B cell (primary cell): Measurements from ENCODE around the gene GPX7. TPM values are rescaled to one million over a fixed set of nuclear protein-coding genes. Genes with fewer than 3 reads are reported as not detected.

Experiments
- ATAC-seq: fragments of 200-7000 bp; cut with Tn5 transposase; one replicate; pipeline ENCODE4 v1.10.0; 2021; ENCODE audit warnings: low read depth, mild to moderate bottlenecking, moderate number of reproducible peaks, moderate library complexity
- CTCF ChIA-PET: fragments of 350-600 bp; sonication (Branson Sonifier 250); formaldehyde crosslinking; loops from one replicate; lab custom pipeline; 2021; ENCODE audit warnings: antibody characterized with exemption, inconsistent platforms; lab: Charles Lee
- POLR2A ChIA-PET: fragments of 350-600 bp; sonication (Branson Sonifier 250); formaldehyde crosslinking; loops from one replicate; lab custom pipeline; 2021; ENCODE audit warnings: antibody characterized with exemption; lab: Charles Lee
- DNase-seq: peaks from one replicate; pipeline ENCODE4 v3.0.0; 2013
- H2AFZ ChIP-seq: 2 replicates; pipeline ENCODE4 v1.6.1; 2012; ENCODE audit warnings: mild to moderate bottlenecking, low read depth, low read length; ENCODE audit not compliant: insufficient read depth, poor library complexity, severe bottlenecking
- H3K27ac ChIP-seq, 2 donors: 1 replicate in 1 of 2; 2 replicates in 1 of 2; pipeline ENCODE4 v1.5.1; 2012 to 2013; ENCODE audit warnings: low read length in 2 of 2, mild to moderate bottlenecking in 2 of 2, moderate library complexity in 1 of 2
- H3K27me3 ChIP-seq, 4 experiments: fragments of 200-600 bp in 1 of 4; sonication (generic) in 1 of 4; replicated peaks in 1 of 4; 1 replicate in 2 of 4; 2 replicates in 2 of 4; pipeline versions ENCODE4 v1.6.1 to v1.7.0; 2013 to 2016; ENCODE audit warnings: low read length in 3 of 4, mild to moderate bottlenecking in 2 of 4, mixed read lengths in 1 of 4, moderate library complexity in 1 of 4; ENCODE audit not compliant: insufficient read depth in 4 of 4, control insufficient read depth in 3 of 4; ENCODE audit errors: control extremely low read depth in 1 of 4
- H3K36me3 ChIP-seq, 2 experiments: replicated peaks in 1 of 2; 1 replicate in 1 of 2; 2 replicates in 1 of 2; pipeline versions ENCODE4 v1.6.1 to v1.7.1; 2013; ENCODE audit warnings: low read length in 1 of 2; ENCODE audit not compliant: insufficient read depth in 2 of 2, control insufficient read depth in 1 of 2; ENCODE audit errors: control extremely low read depth in 1 of 2, extremely low read depth in 1 of 2
- H3K4me1 ChIP-seq, 2 donors: fragments of 200-600 bp in 1 of 2; sonication (generic) in 1 of 2; 1 replicate in 1 of 2; 2 replicates in 1 of 2; pipeline versions ENCODE4 v1.5.1 to v1.6.1; 2013 to 2017; ENCODE audit warnings: low read length in 2 of 2; ENCODE audit not compliant: control insufficient read depth in 2 of 2, insufficient read depth in 2 of 2
- H3K4me2 ChIP-seq: replicated peaks from 2 replicates; pipeline ENCODE3; 2012; ENCODE audit warnings: mild to moderate bottlenecking, low read depth, low read length; ENCODE audit not compliant: poor library complexity, severe bottlenecking
- H3K4me3 ChIP-seq, 5 experiments: fragments of 200-600 bp in 1 of 5; sonication (generic) in 1 of 5; 1 replicate in 3 of 5; 2 replicates in 2 of 5; pipeline versions ENCODE4 v1.5.1 to v1.7.0; 2011 to 2016; ENCODE audit warnings: low read length in 4 of 5, mild to moderate bottlenecking in 4 of 5, low read depth in 2 of 5, control low read depth in 1 of 5, moderate library complexity in 1 of 5; ENCODE audit not compliant: insufficient read depth in 1 of 5; ENCODE audit errors: control extremely low read depth in 1 of 5, extremely low read depth in 1 of 5
- H3K79me2 ChIP-seq: fragments of 200-600 bp; sonication (generic); one replicate; pipeline ENCODE4 v1.6.0; 2016; ENCODE audit warnings: low read length; ENCODE audit not compliant: control insufficient read depth, insufficient read depth
- H3K9ac ChIP-seq: fragments of 200-600 bp; sonication (generic); 2 replicates; pipeline ENCODE4 v1.6.1; 2017; ENCODE audit warnings: mild to moderate bottlenecking, low read length, moderate library complexity
- H3K9me3 ChIP-seq, 3 donors: one replicate each; pipeline versions ENCODE4 v1.6.1 to v1.7.1; 2013; ENCODE audit warnings: low read length in 2 of 3; ENCODE audit not compliant: control insufficient read depth in 2 of 3, insufficient read depth in 1 of 3; ENCODE audit errors: control extremely low read depth in 1 of 3
- H4K20me1 ChIP-seq: 2 replicates; pipeline ENCODE4 v1.6.0; 2012; ENCODE audit warnings: mild to moderate bottlenecking, low read length; ENCODE audit not compliant: insufficient read depth, control insufficient read depth, poor library complexity, severe bottlenecking
- H3K27ac Mint-ChIP-seq: one replicate; pipeline ENCODE4 v1.8.0; 2021; ENCODE audit warnings: mixed read lengths
- H3K27me3 Mint-ChIP-seq: one replicate; pipeline ENCODE4 v1.8.0; 2021; ENCODE audit warnings: mixed read lengths
- H3K4me1 Mint-ChIP-seq: one replicate; pipeline ENCODE4 v1.8.0; 2021; ENCODE audit warnings: mixed read lengths
- H3K4me3 Mint-ChIP-seq: one replicate; pipeline ENCODE4 v1.8.0; 2021; ENCODE audit warnings: mixed read lengths
- H3K9me3 Mint-ChIP-seq: one replicate; pipeline ENCODE4 v1.8.0; 2022; ENCODE audit warnings: mixed read lengths; ENCODE audit not compliant: insufficient read depth
- EZH2 ChIP-seq: IDR thresholded peaks from 2 replicates; pipeline ENCODE4 v1.6.1; 2012; ENCODE audit warnings: borderline replicate concordance, low read depth, mild to moderate bottlenecking, moderate library complexity, low read length; ENCODE audit not compliant: insufficient read depth, poor library complexity, severe bottlenecking
- WGBS: methylation state at CpG from one replicate; pipeline ENCODE4 v1.1.5; 2013; ENCODE audit warnings: missing lambda C conversion rate; ENCODE audit not compliant: insufficient coverage; 5-methylcytosine and 5-hydroxymethylcytosine counted together
- intact Hi-C: fragments of 100-400 bp; cut with micrococcal nuclease; formaldehyde crosslinking; loops from one replicate; pipeline ENCODE4 v1.10.0; 2022
- polyA plus RNA-seq: library from polyadenylated mRNA; depleted of rRNA; stranded (reverse); fragments of >200 nt; gene quantifications from 2 replicates; pipeline ENCODE4 v1.2.3, GENCODE V29; 2012
- total RNA-seq, 2 donors: library from RNA; stranded (reverse); fragments of 120-200 nt in 1 of 2; gene quantifications; 1 replicate in 1 of 2; 2 replicates in 1 of 2; pipeline versions ENCODE4 v1.2.3 to v1.2.4, GENCODE V29; 2013 to 2022
- TF ChIP-seq, protein P1 (sequence below): fragments of 200-600 bp; IDR thresholded peaks from one replicate; pipeline ENCODE4 v1.8.0; 2022; ENCODE audit warnings: antibody characterized with exemption, mild to moderate bottlenecking

GPX7 gene
- total and polyA plus RNA-seq, 2 donors (not counting 1 experiment from before 2014, with no cell fraction given) = 21.4 to 27.6 TPM

DNA sequence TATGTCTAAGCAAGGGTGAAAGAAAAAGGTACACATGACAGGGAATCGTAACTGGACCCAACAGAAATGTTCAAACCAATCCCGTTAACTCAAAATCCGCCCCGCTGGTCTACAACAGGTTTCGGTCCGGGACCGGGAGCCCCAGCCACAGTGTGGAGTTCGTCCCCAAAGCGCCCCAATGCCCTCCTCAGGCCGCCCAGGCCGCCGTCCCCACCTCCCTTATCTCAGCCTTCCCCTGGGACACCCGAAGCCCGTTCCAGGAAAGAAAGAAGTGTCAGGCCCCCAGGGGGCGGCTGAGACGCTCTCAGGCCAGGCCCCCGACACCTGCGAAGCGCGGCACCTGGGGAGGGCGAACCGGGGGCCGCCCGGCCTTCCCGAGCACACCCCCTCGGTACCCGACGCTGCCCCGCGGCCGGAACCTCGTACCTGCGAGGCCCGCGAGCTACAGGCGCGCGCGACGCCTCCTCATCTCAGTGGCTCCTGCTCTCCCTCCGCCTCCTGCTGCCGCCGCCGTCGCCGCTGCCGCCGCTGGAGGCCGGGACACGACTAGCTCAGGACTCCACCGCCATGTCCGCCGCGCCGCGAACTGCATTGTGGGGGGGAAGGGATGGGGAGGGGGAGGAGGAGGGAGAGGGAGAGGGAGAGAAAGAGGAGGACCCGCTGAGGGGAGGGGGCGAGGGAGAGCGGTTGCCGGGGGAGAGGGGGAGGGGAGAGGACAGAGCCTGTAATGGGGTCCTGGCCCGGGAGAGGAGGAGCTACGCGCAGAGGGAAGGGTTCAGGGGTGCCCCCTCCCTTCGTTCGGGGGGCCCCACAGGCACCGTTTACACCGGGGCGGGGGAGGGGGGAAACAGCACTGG lies 49.4 kb upstream of the GPX7 start, which contains the start of gene TUT4:
Gene TUT4 (minus strand): TSS at position 588 of the 857 bp plus-strand sequence. CDS start 26,812 bp downstream, outside the sequence.
- H3K4me2 ChIP-seq = peak within 1 kb of the TSS; percentile 92
- Mint-ChIP-seq H3K27ac (peak within 1 kb of the TSS; percentile 68), H3K9me3 (no peaks in the 10 kb centered on the region), H3K4me1 (peaks cover 37% of the 10 kb centered on the region), H3K27me3 (no peaks in the 10 kb centered on the region), H3K4me3 (no peak within 1 kb of the TSS)
- H3K4me1 ChIP-seq = peaks cover 25 to 31% of the 10 kb centered on the region in 2 donors
- no peak for TF ChIP-seq EZH2
- TF ChIP-seq, protein P1, sequence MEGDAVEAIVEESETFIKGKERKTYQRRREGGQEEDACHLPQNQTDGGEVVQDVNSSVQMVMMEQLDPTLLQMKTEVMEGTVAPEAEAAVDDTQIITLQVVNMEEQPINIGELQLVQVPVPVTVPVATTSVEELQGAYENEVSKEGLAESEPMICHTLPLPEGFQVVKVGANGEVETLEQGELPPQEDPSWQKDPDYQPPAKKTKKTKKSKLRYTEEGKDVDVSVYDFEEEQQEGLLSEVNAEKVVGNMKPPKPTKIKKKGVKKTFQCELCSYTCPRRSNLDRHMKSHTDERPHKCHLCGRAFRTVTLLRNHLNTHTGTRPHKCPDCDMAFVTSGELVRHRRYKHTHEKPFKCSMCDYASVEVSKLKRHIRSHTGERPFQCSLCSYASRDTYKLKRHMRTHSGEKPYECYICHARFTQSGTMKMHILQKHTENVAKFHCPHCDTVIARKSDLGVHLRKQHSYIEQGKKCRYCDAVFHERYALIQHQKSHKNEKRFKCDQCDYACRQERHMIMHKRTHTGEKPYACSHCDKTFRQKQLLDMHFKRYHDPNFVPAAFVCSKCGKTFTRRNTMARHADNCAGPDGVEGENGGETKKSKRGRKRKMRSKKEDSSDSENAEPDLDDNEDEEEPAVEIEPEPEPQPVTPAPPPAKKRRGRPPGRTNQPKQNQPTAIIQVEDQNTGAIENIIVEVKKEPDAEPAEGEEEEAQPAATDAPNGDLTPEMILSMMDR = no peak
- POLR2A ChIA-PET = interaction anchor here (0.5 to 3.3 kb wide), 35 partner anchors 8 to 1635 kb away, joined by 3 to 82 read pairs (median 5); partner anchors contain the start of genes BTF3L4, GPX7, ORC1 and PRPF38A
- H3K4me3 ChIP-seq = peak within 1 kb of the TSS; percentile 85 to 95 (median 92)
- no peaks in the 10 kb centered on the region for H3K9me3 ChIP-seq
- H3K27ac ChIP-seq = peak within 1 kb of the TSS; percentile 94
- ATAC-seq = peak; percentile 53
- no peaks in the 10 kb centered on the region for H3K27me3 ChIP-seq
- under 1% methylated on average over 64 of the region's 68 CpGs for WGBS
- no peaks in the 10 kb centered on the region for H3K36me3 ChIP-seq
- CTCF ChIA-PET = interaction anchor here (0.6 to 2.1 kb wide), 11 partner anchors 20 to 184 kb away, joined by 3 to 18 read pairs (median 4); partner anchors contain the start of gene SHISAL2A
- H3K9ac ChIP-seq = peak within 1 kb of the TSS; percentile 95
- peak; percentile 86 for DNase-seq
- H4K20me1 ChIP-seq = peaks cover 7% of the 10 kb centered on the region
- H3K79me2 ChIP-seq = peaks cover 42% of the 10 kb centered on the region
- peak within 1 kb of the TSS; percentile 93 for H2AFZ ChIP-seq
- intact Hi-C loops = loop anchor here (1.0 to 5.0 kb wide), 9 partner anchors 16 to 675 kb away; partner anchors contain the start of genes BTF3L4, CC2D1B, COA7 and GPX7
